ENCODE measurements around the gene PPP1R16B.
A peak's percentile ranks its signal among the peaks of the same experiment; 100 is the strongest.

PPP1R16B gene

GRCh38 chr20:38880952-38881735 lies 75.6 kb downstream of the PPP1R16B start:
- DNase-seq = no peak

- DNase-seq = no peak
Measured at GRCh38 chr20:38881806-38882440, 76.4 kb downstream of the PPP1R16B start.

DNA sequence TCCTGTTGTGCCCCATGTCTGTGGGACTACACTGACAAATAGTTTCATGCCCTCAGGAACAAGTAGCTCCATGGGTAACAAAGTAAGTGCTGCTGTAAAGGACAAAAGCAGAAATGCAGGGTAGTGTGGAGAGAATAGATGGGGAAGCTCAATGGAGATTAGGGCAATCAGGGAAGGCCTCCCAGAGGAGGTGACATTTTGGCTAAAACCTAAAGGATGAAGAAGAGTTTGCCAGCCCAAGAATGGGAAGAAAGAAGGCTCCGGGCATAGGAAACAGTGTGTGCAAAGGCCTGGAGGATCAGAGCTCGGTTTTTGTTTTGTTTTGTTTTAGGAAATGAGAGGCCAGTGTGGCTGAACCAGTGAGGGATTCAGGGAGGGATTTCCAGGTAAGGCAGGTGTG lies 77.1 kb downstream of the PPP1R16B start:
- no peak for DNase-seq

GRCh38 chr20:38883081-38883980 lies 77.8 kb downstream of the PPP1R16B start:
- no peak for DNase-seq

DNA sequence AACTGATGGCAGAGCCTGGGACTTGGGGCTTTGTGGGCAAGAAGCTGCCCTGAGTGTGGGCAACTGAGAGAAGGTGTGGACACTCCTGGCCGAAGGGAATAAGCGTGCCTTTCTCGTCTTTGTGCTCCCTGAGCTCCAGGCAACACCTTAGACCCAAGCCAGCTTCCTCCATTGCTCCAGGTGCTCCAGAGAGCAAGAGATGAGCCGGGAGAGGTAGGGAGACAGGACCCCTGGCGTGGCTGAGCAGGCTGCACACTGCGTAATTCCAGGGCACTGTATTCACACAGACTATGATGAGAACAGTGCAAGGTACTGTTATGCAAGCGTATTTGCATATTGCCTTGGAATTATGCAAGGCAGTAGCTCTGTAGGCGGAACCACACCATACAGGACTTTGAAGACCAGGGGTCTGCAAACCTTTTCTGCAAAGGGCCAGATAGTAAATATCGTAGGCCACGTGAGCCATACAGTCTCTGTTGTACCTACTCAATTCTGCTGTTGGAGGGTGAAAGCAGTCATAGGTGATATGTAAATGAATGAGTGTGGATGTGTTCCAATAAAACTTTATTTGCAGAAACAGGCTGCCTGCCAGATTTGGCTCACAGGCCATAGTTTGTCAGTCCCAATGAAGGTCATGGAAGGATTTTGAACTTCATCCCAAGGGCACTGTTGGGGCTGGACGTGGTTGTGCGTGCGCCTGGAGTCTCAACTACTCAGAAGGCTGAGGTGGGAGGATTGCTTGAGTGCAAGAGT lies 78.7 kb downstream of the PPP1R16B start:
- DNase-seq = no peak

GRCh38 chr20:38885357-38885756 lies 79.9 kb downstream of the PPP1R16B start:
- DNase-seq = no peak

DNA sequence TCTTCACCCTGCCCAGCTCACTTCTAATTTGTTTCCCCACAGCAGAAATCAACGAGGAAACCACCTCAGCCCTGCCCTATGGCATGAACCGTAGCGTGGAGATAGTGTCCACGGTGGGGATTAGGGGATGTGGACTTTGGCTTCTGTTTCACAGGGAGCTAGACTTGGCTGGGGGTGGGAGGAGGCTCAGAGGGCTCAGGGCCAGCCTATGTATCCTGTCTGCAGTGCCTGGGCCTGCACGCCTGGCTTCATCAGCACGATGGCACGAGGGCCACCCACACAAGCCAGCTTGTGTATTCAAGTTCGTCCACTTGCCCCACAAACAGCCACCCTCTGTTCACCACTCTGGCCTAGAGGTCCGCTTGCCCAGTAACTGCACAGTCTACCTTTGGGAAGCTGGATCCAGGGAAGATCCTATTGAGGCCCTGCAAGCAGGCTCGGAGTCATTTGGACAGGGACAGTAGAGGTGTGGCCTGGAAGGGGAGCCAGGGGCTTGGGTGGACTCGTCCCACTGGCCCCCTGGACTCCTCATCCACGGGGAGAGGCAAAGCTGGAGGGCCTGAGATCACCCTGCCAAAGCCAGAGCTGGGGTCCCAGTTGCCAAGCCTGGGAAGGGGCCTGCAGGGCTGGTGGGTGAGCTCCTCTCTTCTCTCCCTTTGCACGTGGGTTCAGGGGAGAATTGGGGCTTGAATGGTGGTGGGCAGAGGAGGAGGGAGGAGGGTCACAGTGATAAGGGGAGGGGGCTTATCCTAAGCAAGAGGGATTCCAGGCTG lies 82.7 kb downstream of the PPP1R16B start:
- DNase-seq = no peak

GRCh38 chr20:38889050-38889449 lies 83.6 kb downstream of the PPP1R16B start:
- DNase-seq = no peak

GRCh38 chr20:38889792-38890496 lies 84.4 kb downstream of the PPP1R16B start:
- no peak for DNase-seq

DNA sequence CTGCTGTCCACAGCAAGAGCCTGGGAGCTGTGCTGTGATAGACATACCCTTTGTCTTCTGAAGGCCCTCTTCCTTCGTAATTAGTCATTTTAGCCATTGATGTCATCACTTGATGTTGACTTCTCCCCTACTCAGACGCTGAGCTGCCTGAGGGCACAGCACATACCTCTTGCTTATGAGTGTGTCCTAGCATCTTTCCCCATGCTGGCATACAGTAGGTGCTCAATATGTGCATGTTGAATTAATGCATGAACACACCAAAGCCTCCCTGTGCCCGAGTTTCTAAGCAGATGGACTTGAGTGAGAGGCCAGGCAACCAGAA lies 85.0 kb downstream of the PPP1R16B start:
- no peak for DNase-seq

DNA sequence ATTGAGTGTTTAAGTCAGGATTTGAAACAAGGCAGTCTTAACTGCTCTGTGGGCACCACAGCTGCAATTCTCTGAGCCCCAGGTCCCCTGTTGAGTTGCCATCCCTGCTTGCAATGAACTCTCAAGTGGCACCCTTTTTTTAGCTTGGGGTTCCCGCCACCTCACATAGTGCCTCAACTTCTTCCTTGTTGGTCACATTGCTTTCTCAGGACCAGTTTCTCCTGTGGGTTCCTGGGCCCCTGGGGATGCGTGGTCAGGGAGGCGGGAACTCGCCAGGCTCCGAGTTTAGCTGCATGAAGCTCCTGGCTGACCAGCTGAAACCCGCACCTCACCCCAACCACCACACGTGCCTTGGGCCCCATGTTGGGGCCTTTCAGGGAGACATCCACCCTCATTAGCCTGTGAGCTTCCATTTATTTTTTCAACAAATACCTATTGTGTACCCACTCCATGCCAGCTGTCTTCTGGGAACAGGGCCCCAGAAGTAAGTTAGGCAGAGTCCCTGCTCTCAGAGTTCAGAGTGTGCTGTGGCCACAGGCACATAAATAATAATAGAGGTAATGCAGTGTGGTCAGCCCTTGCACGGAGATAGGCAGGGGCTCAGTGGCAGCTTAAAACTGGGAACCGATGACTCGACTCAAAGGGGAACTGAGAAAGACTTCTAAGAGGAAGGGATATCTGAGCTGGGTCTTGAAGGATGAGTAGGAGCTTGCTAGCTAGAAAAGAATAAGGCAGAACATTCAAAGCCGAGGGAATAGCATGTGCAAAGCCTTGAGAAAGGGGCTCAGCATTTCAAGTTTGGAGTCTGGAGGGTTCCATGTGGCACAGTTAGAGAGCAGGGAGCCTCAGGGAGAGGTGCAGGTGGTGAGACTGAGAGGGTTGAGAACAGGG lies 86.8 kb downstream of the PPP1R16B start:
- no peak for DNase-seq

- no peak for DNase-seq
Measured at GRCh38 chr20:38893056-38893564, 87.6 kb downstream of the PPP1R16B start.

DNA sequence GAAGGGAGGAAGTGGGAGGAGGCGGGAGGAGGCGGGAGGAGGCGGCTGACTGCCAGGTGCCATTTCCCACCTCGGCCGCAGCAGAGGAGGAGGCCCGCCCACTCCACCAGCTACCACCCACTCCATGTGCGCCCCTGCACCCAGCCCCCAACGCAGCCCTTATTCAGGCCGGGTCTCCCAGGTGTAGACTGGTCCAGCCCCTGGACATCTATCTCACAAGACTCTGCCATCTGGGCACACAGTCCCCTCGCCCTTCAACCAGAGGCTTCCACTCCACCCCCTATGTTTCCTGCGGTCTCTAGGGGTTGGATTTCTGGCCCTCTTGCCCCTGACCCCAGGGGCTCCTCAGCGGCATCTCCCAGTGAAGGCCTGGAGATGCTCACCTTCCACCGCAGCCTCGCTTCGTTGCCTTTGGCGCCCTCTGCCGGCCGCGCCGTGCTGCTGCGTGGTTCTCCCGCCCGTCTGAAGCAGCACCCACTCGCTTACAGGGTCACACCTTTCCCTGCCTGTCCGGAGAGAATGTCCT lies 88.1 kb downstream of the PPP1R16B start:
- peak; percentile 84 for DNase-seq

- DNase-seq = no peak
Measured at GRCh38 chr20:38894091-38894847, 88.8 kb downstream of the PPP1R16B start.

DNA sequence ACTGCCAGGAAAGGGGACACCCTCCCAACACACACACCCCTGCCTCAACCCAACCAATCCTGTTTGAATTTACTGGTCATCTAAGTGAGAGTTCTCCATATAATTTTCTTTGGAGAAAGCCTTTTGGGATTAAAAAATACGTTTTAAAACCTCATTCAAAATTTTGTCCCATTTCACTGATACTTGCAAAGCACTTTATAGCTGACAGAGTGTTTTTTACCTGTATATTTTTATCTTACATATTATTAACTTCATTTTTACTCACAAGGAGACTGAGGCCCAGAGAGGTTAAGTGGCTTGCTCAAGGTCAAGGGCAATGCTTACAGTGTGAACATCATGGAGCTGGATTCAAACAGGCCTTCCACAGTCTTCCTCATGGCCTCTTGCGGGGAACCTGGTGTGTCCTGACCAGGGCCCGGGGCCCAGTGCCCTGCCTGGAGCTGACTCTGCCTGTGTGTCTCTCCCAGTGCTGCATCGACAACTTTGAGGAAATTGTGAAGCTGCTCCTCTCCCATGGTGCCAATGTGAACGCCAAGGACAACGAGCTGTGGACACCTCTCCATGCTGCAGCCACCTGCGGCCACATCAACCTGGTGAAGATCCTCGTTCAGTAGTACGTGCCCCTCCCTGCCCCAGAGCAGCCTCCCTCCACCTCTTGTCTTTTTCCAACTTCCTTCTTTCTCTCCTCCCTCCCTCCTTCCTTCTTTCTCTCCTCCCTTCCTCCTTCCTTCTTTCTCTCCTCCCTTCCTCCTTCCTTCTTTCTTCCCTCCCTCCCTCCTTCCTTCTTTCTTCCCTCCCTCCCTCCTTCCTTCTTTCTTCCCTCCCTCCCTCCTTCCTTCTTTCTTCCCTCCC lies 89.8 kb downstream of the PPP1R16B start:
- DNase-seq = no peak

- no peak for DNase-seq
Measured at GRCh38 chr20:38896009-38896594, 90.6 kb downstream of the PPP1R16B start.

GRCh38 chr20:38897267-38897666 lies 91.8 kb downstream of the PPP1R16B start:
- no peak for DNase-seq

- no peak for DNase-seq
Measured at GRCh38 chr20:38900606-38901005, 95.1 kb downstream of the PPP1R16B start.
